ENCODE measurements around the gene TADA1. TPM values are rescaled to one million over a fixed set of nuclear protein-coding genes. Genes with fewer than 3 reads are reported as not detected.

Gene TADA1
- polyA plus RNA-seq, 4 donors = 9.0 to 17.4 (median 11.3) TPM

- H3K27ac ChIP-seq (ENCODE audit: low read depth in 1 of 3, low read length in 2 of 3) = no peak overlapping the region
- FAIRE-seq = no peak
- DNase-seq = no peak
- WGBS, 3 donors = 76 to 92% (median 89%) methylated on average over 1 of the region's 1 CpG
- no peaks in the 10 kb centered on the region for H3K9me3 ChIP-seq (ENCODE audit: control insufficient read depth in 2 of 2, insufficient read depth in 1 of 2, low read depth in 1 of 2, low read length in 1 of 2)
- H3K36me3 ChIP-seq (ENCODE audit: control insufficient read depth in 3 of 3, insufficient read depth in 2 of 3, low read depth in 1 of 3, low read length in 3 of 3) = no peaks in the 10 kb centered on the region
- no peaks in the 10 kb centered on the region for H3K4me1 ChIP-seq (ENCODE audit: control insufficient read depth in 3 of 3, insufficient read depth in 2 of 3, low read depth in 1 of 3, low read length in 2 of 3)
- H3K4me3 ChIP-seq (ENCODE audit: low read depth in 1 of 3, low read length in 3 of 3) = no peak overlapping the region
- peaks cover 0 to 28% (median 6%) of the 10 kb centered on the region in 3 donors for H3K27me3 ChIP-seq (ENCODE audit: control insufficient read depth in 3 of 3, insufficient read depth in 3 of 3, low read length in 3 of 3)
These were observed 39.0 kb upstream of the TADA1 start for GRCh38 chr1:166915042-166915441.

- no peak overlapping the region for H3K27ac ChIP-seq (ENCODE audit: low read depth in 1 of 3, low read length in 2 of 3)
- FAIRE-seq (no peak), DNase-seq (no peak)
- H3K4me1 ChIP-seq (ENCODE audit: control insufficient read depth in 3 of 3, insufficient read depth in 2 of 3, low read depth in 1 of 3, low read length in 2 of 3) = no peaks in the 10 kb centered on the region
- no peak overlapping the region for H3K4me3 ChIP-seq (ENCODE audit: low read depth in 1 of 3, low read length in 3 of 3)
- WGBS, 3 donors = 73 to 76% (median 74%) methylated on average over 3 of the region's 3 CpGs
- no peaks in the 10 kb centered on the region for H3K36me3 ChIP-seq (ENCODE audit: control insufficient read depth in 3 of 3, insufficient read depth in 2 of 3, low read depth in 1 of 3, low read length in 3 of 3)
- H3K9me3 ChIP-seq (ENCODE audit: control insufficient read depth in 2 of 2, insufficient read depth in 1 of 2, low read depth in 1 of 2, low read length in 1 of 2) = no peaks in the 10 kb centered on the region
- peaks cover 0 to 20% (median 2%) of the 10 kb centered on the region in 3 donors for H3K27me3 ChIP-seq (ENCODE audit: control insufficient read depth in 3 of 3, insufficient read depth in 3 of 3, low read length in 3 of 3)
These were observed 38.0 kb upstream of the TADA1 start for GRCh38 chr1:166914111-166914510.

GRCh38 chr1:166911624-166912023 is 35.6 kb upstream of the TADA1 start:
- no peaks in the 10 kb centered on the region for H3K36me3 ChIP-seq (ENCODE audit: control insufficient read depth in 3 of 3, insufficient read depth in 2 of 3, low read depth in 1 of 3, low read length in 3 of 3)
- H3K4me3 ChIP-seq (ENCODE audit: low read depth in 1 of 3, low read length in 3 of 3) = no peak overlapping the region
- H3K4me1 ChIP-seq (ENCODE audit: control insufficient read depth in 3 of 3, insufficient read depth in 2 of 3, low read depth in 1 of 3, low read length in 2 of 3) = no peaks in the 10 kb centered on the region
- DNase-seq = no peak
- no peak overlapping the region for H3K27ac ChIP-seq (ENCODE audit: low read depth in 1 of 3, low read length in 2 of 3)
- H3K9me3 ChIP-seq (ENCODE audit: control insufficient read depth in 2 of 2, insufficient read depth in 1 of 2, low read depth in 1 of 2, low read length in 1 of 2) = no peaks in the 10 kb centered on the region
- 86 to 95% (median 91%) methylated on average over 1 of the region's 1 CpG for WGBS, 3 donors
- FAIRE-seq = no peak
- H3K27me3 ChIP-seq (ENCODE audit: control insufficient read depth in 3 of 3, insufficient read depth in 3 of 3, low read length in 3 of 3) = peaks cover 0 to 5% (median 0%) of the 10 kb centered on the region in 3 donors

DNA sequence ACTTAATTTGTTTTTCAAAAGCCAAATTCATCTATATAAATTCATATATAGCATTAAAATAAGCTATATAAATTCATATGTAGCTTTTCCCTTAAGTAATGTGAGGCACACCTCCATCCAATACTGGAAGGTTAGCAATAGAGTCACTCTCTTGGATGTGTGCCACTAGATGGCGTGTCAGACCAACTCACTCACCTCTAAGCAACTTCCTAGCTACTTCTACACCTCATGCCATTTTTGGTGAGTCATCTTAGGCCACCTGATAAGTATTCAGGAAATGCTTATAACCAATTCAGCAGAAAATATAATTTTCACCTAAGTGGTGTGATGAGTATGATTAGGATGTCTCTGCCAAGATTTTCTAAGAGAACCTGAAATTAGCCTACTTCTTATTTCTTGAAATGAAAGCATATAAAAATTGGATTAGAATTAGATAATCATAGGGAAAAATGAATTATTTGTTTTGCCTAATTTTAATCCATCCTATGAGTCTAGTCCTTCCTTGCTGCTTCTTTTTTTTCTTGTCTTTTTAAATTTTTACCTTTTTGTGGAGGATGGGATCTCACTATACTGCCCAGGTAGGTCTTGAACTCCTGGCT is 34.4 kb upstream of the TADA1 start:
- DNase-seq (peak; percentile 90 to 94), FAIRE-seq (peak; percentile 67)
- Histone ChIP-seq H3K36me3 (ENCODE audit: control insufficient read depth in 3 of 3, insufficient read depth in 2 of 3, low read depth in 1 of 3, low read length in 3 of 3) (no peaks in the 10 kb centered on the region), H3K4me3 (ENCODE audit: low read depth in 1 of 3, low read length in 3 of 3) (no peak overlapping the region), H3K4me1 (ENCODE audit: control insufficient read depth in 3 of 3, insufficient read depth in 2 of 3, low read depth in 1 of 3, low read length in 2 of 3) (no peaks in the 10 kb centered on the region), H3K9me3 (ENCODE audit: control insufficient read depth in 2 of 2, insufficient read depth in 1 of 2, low read depth in 1 of 2, low read length in 1 of 2) (no peaks in the 10 kb centered on the region), H3K27me3 (ENCODE audit: control insufficient read depth in 3 of 3, insufficient read depth in 3 of 3, low read length in 3 of 3) (peaks cover 0 to 2% (median 0%) of the 10 kb centered on the region in 3 donors), H3K27ac (ENCODE audit: low read depth in 1 of 3, low read length in 2 of 3) (no peak overlapping the region)
- WGBS, 3 donors = 0% methylated on average over 1 of the region's 1 CpG

- Histone ChIP-seq H3K36me3 (ENCODE audit: control insufficient read depth in 3 of 3, insufficient read depth in 2 of 3, low read depth in 1 of 3, low read length in 3 of 3) (no peaks in the 10 kb centered on the region), H3K27ac (ENCODE audit: low read depth in 1 of 3, low read length in 2 of 3) (no peak overlapping the region), H3K4me3 (ENCODE audit: low read depth in 1 of 3, low read length in 3 of 3) (no peak overlapping the region), H3K9me3 (ENCODE audit: control insufficient read depth in 2 of 2, insufficient read depth in 1 of 2, low read depth in 1 of 2, low read length in 1 of 2) (no peaks in the 10 kb centered on the region), H3K27me3 (ENCODE audit: control insufficient read depth in 3 of 3, insufficient read depth in 3 of 3, low read length in 3 of 3) (peaks cover 0 to 2% (median 0%) of the 10 kb centered on the region in 3 donors), H3K4me1 (ENCODE audit: control insufficient read depth in 3 of 3, insufficient read depth in 2 of 3, low read depth in 1 of 3, low read length in 2 of 3) (no peaks in the 10 kb centered on the region)
- 67 to 94% (median 75%) methylated on average over 1 of the region's 1 CpG for WGBS, 3 donors
- no peak for FAIRE-seq
- DNase-seq = peak in 1 of 2 donors; percentile 39
These were observed 32.9 kb upstream of the TADA1 start for GRCh38 chr1:166908942-166909341.

- Histone ChIP-seq H3K9me3 (ENCODE audit: control insufficient read depth in 2 of 2, insufficient read depth in 1 of 2, low read depth in 1 of 2, low read length in 1 of 2) (no peaks in the 10 kb centered on the region), H3K27ac (ENCODE audit: low read depth in 1 of 3, low read length in 2 of 3) (no peak overlapping the region), H3K36me3 (ENCODE audit: control insufficient read depth in 3 of 3, insufficient read depth in 2 of 3, low read depth in 1 of 3, low read length in 3 of 3) (no peaks in the 10 kb centered on the region), H3K4me3 (ENCODE audit: low read depth in 1 of 3, low read length in 3 of 3) (no peak overlapping the region), H3K4me1 (ENCODE audit: control insufficient read depth in 3 of 3, insufficient read depth in 2 of 3, low read depth in 1 of 3, low read length in 2 of 3) (no peaks in the 10 kb centered on the region), H3K27me3 (ENCODE audit: control insufficient read depth in 3 of 3, insufficient read depth in 3 of 3, low read length in 3 of 3) (no peaks in the 10 kb centered on the region)
- 61 to 67% (median 62%) methylated on average over 3 of the region's 3 CpGs for WGBS, 3 donors
- FAIRE-seq (no peak), DNase-seq (no peak)
These were observed 31.7 kb upstream of the TADA1 start for GRCh38 chr1:166907763-166908162.

DNA sequence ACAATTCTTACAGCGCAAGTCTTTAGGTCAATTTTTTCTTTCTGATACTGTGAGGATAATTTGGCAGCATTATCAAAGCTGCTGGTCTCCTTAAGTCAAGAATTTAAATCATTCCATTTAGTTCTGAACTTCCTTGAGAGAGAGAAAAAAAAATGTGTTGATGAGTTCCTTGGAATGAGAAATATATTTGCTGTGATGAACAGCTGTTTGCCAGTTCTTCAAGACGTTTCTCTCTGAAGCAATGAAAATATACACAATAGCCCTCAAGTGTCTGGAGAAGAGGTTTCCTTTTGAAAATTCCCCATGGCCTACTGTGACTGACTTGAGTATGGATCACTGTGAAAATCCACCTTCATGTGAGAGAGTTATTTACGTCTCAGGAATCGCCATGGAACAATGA is 31.0 kb upstream of the TADA1 start:
- Histone ChIP-seq H3K27ac (ENCODE audit: low read depth in 1 of 3, low read length in 2 of 3) (no peak overlapping the region), H3K4me1 (ENCODE audit: control insufficient read depth in 3 of 3, insufficient read depth in 2 of 3, low read depth in 1 of 3, low read length in 2 of 3) (no peaks in the 10 kb centered on the region), H3K4me3 (ENCODE audit: low read depth in 1 of 3, low read length in 3 of 3) (no peak overlapping the region), H3K27me3 (ENCODE audit: control insufficient read depth in 3 of 3, insufficient read depth in 3 of 3, low read length in 3 of 3) (no peaks in the 10 kb centered on the region), H3K36me3 (ENCODE audit: control insufficient read depth in 3 of 3, insufficient read depth in 2 of 3, low read depth in 1 of 3, low read length in 3 of 3) (no peaks in the 10 kb centered on the region), H3K9me3 (ENCODE audit: control insufficient read depth in 2 of 2, insufficient read depth in 1 of 2, low read depth in 1 of 2, low read length in 1 of 2) (no peaks in the 10 kb centered on the region)
- FAIRE-seq (no peak), DNase-seq (no peak)
- 76 to 83% (median 81%) methylated on average over 4 of the region's 4 CpGs for WGBS, 3 donors

DNA sequence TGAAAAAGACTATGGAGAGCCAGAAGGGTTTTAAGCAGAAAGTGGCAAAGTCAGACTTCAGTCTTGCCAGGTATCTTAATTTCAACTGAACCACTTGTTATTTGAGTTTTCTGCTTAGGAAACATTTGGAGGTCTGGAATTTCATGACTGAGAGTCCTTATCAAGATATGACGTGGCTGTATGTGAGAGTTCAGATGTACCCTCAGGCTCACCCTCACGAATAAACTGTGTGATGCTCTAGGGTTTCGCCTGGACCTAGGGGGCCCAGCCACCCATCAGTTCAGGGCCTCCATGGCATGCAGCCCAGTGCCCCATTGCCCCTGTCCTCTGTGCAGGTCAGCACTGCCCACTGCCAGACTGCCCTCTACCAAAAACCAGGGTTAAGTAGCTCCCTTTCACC is 30.6 kb upstream of the TADA1 start:
- FAIRE-seq (no peak), DNase-seq (no peak)
- H3K4me1 ChIP-seq (ENCODE audit: control insufficient read depth in 3 of 3, insufficient read depth in 2 of 3, low read depth in 1 of 3, low read length in 2 of 3) = no peaks in the 10 kb centered on the region
- no peak overlapping the region for H3K4me3 ChIP-seq (ENCODE audit: low read depth in 1 of 3, low read length in 3 of 3)
- H3K36me3 ChIP-seq (ENCODE audit: control insufficient read depth in 3 of 3, insufficient read depth in 2 of 3, low read depth in 1 of 3, low read length in 3 of 3) = no peaks in the 10 kb centered on the region
- WGBS, 3 donors = 78 to 92% (median 80%) methylated on average over 3 of the region's 3 CpGs
- H3K9me3 ChIP-seq (ENCODE audit: control insufficient read depth in 2 of 2, insufficient read depth in 1 of 2, low read depth in 1 of 2, low read length in 1 of 2) = no peaks in the 10 kb centered on the region
- H3K27ac ChIP-seq (ENCODE audit: low read depth in 1 of 3, low read length in 2 of 3) = no peak overlapping the region
- no peaks in the 10 kb centered on the region for H3K27me3 ChIP-seq (ENCODE audit: control insufficient read depth in 3 of 3, insufficient read depth in 3 of 3, low read length in 3 of 3)

GRCh38 chr1:166905900-166906299 is 29.8 kb upstream of the TADA1 start:
- no peak for DNase-seq
- FAIRE-seq = no peak
- H3K36me3 ChIP-seq (ENCODE audit: control insufficient read depth in 3 of 3, insufficient read depth in 2 of 3, low read depth in 1 of 3, low read length in 3 of 3) = no peaks in the 10 kb centered on the region
- H3K27me3 ChIP-seq (ENCODE audit: control insufficient read depth in 3 of 3, insufficient read depth in 3 of 3, low read length in 3 of 3) = no peaks in the 10 kb centered on the region
- WGBS, 3 donors = 84 to 85% (median 85%) methylated on average over 3 of the region's 3 CpGs
- H3K9me3 ChIP-seq (ENCODE audit: control insufficient read depth in 2 of 2, insufficient read depth in 1 of 2, low read depth in 1 of 2, low read length in 1 of 2) = no peaks in the 10 kb centered on the region
- no peaks in the 10 kb centered on the region for H3K4me1 ChIP-seq (ENCODE audit: control insufficient read depth in 3 of 3, insufficient read depth in 2 of 3, low read depth in 1 of 3, low read length in 2 of 3)
- no peak overlapping the region for H3K4me3 ChIP-seq (ENCODE audit: low read depth in 1 of 3, low read length in 3 of 3)
- H3K27ac ChIP-seq (ENCODE audit: low read depth in 1 of 3, low read length in 2 of 3) = no peak overlapping the region

All from small intestine (tissue), 7 donors.